HG03066 (cell line): Measurements from ENCODE around the gene PATJ.
"Not testable (repeated sequence)": the region's sequence is repeated elsewhere in the genome, so short reads cannot be mapped to it uniquely, and the experiment has no call there.

ENCODE experiments used
- ATAC-seq: cut with Tn5 transposase; IDR thresholded peaks from one replicate; pipeline ENCODE4 v1.9.1; 2021; ENCODE audit warnings: low read depth; ENCODE audit not compliant: unreplicated experiment

The PATJ gene, protein sequence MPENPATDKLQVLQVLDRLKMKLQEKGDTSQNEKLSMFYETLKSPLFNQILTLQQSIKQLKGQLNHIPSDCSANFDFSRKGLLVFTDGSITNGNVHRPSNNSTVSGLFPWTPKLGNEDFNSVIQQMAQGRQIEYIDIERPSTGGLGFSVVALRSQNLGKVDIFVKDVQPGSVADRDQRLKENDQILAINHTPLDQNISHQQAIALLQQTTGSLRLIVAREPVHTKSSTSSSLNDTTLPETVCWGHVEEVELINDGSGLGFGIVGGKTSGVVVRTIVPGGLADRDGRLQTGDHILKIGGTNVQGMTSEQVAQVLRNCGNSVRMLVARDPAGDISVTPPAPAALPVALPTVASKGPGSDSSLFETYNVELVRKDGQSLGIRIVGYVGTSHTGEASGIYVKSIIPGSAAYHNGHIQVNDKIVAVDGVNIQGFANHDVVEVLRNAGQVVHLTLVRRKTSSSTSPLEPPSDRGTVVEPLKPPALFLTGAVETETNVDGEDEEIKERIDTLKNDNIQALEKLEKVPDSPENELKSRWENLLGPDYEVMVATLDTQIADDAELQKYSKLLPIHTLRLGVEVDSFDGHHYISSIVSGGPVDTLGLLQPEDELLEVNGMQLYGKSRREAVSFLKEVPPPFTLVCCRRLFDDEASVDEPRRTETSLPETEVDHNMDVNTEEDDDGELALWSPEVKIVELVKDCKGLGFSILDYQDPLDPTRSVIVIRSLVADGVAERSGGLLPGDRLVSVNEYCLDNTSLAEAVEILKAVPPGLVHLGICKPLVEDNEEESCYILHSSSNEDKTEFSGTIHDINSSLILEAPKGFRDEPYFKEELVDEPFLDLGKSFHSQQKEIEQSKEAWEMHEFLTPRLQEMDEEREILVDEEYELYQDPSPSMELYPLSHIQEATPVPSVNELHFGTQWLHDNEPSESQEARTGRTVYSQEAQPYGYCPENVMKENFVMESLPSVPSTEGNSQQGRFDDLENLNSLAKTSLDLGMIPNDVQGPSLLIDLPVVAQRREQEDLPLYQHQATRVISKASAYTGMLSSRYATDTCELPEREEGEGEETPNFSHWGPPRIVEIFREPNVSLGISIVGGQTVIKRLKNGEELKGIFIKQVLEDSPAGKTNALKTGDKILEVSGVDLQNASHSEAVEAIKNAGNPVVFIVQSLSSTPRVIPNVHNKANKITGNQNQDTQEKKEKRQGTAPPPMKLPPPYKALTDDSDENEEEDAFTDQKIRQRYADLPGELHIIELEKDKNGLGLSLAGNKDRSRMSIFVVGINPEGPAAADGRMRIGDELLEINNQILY (N-terminal part only)

DNA sequence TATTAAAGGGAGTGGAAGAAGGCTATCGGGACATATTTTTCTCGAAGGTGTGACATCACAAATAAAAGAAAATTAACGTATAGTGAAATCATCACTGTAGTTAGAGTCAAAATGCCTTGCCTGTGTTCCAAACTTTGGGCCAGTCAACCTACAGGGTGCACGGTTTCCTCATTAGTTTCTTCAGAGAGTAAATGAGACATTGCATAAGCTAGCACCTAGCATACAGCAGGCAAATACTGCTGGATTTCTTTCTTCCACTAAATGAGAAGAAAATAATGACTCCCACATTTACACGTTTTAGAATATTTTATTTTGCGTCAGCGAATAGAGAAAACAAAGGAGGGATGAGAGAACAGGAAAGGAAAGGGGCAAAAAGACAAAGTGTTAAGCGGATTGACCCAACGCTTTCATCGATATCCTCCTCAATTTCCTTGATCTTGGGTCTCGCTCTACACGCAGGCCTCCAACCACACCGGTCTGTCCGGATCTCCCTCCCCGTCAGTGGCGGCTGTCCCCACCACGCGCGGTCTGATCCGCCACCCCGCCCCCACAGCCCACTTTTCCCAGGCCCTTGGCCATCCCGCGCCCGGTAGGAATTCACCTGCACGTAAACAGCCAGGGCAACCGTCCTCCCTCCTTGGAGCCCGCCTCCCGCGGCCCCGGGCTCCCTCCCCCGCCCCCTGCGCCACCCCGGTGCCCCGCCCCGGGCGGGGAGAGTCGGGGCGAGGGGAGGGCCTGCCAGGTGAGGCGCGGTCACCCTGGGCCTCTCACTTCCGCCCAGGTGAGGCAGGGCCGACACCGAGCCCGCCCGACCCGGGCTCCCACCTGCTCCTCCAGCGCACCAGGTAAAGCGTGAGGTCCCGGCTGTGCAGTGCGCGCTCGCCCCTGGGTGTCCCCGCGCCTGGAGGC is at the start of gene PATJ:
Gene PATJ, plus strand, starts transcription at position 770 of the 909 bp plus-strand sequence. CDS start 20,413 bp downstream, outside the sequence.
- ATAC-seq: peak; percentile 73

DNA sequence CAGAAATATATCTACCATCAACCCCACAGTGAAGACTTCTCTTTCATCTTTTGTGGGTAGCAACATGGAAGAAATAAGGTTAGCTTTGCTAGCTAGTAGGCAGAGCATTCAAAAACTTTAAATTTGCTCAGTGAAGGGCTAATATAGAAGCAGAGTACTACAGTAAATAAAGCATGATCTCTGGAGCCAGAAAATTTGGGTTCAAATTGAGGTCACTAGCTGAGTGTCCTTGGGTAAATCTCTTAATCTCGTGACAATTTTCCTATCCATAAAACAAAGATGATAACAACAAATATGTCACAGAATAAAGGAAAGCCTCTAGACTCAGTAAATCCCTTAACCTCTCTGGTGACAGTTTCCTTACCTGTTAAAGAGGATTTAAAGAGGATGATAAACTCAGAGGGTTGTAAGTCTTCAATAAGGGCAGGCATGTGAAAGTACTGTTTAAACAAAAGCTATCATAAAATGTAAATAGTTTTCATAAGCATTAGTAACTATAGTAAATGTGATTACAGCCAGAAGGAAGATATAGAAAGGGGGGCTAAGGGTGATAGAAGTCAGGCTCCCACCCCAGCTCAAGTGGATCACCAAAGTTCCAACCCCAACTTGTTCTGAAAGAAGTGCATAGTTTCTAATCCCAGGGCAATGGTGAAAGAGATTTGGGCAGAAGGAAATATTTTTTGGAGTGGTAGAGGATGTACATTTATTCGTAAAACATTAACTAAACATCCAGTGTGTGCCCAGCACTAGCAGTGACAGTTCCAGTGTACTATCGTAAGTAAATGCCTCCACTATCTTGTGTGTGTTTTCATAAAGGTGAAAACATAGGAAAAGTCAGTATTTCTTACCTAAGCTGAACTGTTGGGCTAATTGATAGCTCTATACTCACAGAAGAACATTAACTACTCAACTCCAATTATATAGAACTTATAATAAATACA is 42.1 kb upstream of the PATJ start:
- no peak for ATAC-seq

DNA sequence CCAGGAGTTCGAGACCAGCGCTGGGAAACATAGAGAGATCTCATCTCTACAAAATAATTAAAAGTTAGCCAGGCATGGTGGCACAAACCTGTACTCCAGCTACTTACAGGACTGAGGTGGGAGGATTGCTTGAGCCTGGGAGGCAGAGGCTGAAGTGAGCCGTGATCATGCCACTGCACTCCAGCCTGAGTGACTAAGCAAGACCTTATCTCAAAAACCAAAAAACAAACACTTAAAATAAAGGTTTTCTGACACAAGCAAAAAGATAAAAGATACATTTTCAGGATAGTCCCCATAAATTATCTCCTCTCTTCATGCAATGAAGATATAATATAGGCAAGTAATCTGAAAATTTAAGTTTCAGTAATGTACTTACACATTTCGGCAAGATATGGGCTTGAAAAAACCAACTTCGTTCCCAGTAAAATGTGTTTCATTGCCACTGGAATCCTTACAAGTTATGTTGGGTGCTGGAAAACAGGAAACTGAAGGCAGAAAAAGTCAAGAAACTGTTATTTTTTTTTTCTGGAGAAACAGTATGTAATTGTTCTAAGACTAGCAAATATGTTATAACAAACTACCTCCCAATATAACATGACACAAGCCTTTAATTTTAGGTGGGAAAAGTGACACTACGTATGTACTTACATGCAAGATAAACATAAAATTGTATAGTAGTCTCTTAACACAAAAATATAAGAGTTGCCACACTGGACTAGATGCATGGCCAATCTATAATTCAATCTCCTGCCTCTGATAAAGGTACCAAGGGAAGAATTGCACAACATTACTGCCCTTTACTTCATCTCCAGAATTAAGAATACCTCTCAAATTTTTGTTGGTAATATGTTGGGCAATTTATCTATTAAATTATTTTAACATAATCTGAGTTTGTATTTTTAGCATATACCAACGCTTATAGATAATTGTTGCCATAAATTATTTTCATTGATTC is 33.0 kb upstream of the PATJ start:
- ATAC-seq: no peak

DNA sequence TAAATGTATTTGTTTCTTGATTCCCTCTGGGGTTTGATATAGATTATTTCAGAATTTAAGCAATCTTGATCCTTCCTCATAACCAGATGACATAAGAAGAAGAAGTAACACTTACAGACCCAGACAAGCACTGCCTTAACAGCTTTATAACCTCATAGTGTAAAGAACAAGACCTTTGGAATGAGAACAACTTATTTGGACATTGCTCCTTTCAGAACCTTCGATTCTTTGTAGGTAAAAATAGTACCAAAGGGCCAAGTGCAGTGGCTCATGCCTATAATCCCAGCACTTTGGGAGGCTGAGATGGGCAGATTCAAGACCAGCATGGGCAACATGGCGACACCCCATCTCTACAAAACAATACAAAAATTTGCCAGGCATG is 32.4 kb upstream of the PATJ start:
- no peak for ATAC-seq

DNA sequence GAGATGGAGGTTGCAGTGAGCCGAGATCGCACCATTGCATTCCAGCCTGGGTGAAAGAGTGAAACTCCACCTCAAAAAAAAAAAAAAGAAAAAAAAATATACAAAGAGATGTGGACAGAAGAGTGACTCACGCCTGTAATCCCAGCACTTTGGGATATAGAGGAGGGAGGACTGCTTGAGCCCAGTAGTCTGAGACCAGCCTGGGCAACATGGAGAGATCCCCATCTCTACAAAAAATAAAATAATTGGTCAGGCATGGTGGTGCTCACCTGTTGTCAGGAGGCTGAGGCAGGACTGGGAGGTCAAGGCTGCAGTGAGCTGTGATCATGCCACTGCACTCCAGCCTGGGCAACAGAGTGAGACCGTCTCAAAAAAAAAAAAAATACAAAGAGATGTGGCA is 31.0 kb upstream of the PATJ start:
- not testable (repeated sequence) for ATAC-seq

DNA sequence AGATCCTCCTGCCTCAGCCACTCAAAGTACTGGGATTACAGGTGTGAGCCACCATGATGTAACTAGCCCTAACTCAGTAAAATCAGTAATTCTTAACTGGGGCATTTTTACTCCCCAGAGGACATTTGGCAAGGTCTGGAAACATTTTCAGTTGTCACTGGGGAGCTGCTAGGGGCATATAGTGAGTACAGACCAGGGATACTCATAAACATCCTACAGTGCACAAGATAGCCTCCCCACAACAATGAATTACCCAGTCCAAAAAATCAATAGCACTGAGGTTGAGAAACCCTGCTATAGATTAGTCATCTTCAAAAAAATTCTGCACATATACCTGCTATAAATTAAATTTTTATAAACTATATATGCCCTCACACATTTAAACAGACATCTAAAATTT is 30.3 kb upstream of the PATJ start:
- no peak for ATAC-seq

DNA sequence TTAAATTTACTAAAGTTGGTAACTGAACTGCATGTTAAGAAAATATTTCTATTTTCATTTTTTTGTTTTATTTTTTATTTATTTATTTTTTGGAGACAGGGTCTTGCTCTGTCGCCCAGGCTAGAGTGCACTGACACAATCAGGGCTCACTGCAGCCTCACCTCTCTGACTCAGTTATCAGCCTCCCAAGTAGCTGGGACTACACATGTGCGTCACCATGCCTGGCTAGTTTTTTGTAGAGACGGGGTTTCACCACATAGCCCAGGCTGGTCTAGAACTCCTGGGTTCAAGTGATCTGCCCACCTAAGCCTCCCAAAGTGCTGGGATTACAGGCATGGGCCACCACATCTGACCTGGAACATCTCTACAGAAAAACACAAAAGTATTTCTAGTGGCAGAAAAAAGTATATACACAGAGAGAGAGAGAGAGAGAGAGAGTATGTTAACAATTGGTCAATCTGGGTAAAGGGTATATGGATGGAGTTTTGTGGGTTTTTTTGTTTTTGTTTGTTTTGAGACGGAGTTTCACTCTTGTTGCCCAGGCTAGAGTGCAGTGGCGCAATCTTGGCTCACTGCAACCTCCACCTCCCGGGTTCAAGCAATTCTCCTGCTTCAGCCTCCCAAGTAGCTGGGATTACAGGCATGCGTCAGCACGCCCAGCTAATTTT is 23.1 kb upstream of the PATJ start:
- ATAC-seq: not testable (repeated sequence)

DNA sequence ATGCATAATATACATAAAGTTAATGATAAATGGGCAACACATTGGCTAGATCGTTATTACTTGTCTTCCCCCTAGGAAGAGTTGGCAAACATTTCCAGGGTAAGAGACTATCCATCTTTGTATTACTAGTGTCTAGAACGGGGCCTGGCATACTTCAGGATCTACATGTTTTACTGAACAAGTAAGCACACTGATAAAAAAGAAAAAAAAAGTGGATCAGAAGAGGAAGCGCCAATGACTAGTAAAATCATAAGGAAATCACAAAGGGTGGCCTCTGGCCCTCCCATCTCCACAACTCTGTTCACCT is 17.8 kb upstream of the PATJ start:
- ATAC-seq: no peak

DNA sequence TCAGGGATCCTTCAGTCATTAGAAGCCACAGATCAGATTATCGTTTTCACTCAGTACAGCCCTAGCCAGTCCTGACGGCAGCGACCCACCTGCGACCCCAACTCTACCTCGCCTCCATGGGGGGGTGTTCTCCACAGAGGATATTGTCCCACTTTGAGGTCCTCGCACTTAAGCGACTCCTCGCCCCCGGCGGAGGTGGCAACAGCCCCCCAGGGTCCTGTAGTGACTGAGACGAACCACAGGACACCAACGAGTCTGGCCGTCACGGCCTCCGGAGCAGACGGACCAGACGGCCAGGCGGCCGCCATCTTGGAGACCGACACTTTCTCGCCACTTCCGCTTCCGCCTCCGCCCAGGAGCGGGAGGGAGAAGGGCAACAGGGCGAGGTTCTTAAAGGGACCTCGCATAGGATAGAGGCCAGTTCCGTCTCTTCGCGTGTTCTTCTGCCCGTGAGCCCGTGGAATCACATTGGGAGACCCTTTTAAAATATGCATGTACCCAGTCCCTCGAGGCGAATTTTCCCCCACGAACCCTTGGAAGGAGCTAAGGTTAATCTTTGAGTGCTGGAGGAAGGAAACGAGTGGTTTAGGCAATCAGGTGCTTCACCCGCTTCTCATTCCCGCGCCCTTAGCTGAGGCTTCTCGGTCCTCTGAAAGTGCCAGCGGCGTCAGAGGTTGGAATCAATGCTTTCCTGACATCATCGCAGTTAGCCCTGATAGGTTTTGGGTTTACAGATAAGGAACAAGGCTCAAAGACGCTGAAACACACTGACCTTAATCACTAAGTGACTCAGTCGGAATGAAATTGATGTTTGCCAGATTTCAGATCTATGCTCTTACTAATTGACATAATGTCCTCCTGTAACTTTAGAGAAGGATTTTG is 17.2 kb upstream of the PATJ start, which contains the start of gene TM2D1:
Gene TM2D1, minus strand, starts transcription at position 329 of the 882 bp plus-strand sequence. Its CDS starts 21 bp downstream, at position 308.
- peak; percentile 99 for ATAC-seq

DNA sequence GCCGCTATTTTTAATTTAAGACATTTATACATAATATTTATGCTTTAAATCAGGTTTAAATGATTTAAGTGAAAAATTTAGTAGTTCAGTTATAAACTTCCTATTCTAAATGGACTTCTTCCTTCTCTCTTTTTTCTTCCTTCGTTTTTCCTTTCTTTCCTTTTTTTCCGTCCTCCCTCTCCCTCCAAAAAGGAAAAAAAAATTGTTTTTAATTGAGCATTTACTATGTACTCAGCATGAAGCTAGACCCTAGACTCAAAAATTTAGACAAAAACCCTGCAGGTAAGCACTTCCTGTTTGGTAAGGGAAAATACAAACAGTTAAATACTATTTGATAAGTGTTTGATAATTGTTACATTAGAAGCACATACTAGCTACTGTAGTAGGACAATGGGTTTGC is 14.7 kb upstream of the PATJ start:
- ATAC-seq: no peak

DNA sequence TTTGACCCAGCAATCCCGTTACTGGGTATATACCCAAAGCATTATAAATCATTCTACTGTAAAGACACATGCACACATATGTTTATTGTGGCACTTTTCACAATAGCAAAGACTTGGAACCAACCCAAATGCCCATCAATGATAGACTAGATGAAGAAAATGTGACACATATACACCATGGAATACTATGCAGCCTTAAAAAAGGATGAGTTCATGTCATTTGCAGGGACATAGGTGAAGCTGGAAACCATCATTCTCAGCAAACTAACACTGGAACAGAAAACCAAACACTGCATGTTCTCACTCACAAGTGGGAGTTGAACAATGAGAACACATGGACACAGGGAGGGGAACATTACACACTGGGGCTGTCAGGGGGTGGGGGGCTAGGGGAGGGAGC is 11.6 kb upstream of the PATJ start:
- ATAC-seq: not testable (repeated sequence)

DNA sequence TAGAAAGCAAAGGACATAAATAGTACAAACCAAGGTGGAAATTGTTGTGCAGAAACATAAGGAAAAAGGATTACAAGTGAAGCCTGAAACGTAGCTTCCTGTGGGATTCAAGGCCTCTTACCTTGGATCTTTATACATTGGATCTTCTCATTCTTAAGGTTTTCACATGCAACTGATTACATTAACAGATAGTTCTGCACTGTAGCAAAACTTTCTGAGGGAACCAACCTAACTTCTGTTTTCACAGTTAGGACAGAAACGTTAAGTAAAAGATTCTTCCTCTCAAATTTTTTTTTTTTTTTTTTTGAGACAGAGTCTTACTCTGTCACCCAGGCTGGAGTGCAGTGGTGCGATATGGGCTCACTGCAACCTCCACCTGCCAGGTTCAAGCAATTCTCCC is 9.6 kb upstream of the PATJ start:
- ATAC-seq: no peak

DNA sequence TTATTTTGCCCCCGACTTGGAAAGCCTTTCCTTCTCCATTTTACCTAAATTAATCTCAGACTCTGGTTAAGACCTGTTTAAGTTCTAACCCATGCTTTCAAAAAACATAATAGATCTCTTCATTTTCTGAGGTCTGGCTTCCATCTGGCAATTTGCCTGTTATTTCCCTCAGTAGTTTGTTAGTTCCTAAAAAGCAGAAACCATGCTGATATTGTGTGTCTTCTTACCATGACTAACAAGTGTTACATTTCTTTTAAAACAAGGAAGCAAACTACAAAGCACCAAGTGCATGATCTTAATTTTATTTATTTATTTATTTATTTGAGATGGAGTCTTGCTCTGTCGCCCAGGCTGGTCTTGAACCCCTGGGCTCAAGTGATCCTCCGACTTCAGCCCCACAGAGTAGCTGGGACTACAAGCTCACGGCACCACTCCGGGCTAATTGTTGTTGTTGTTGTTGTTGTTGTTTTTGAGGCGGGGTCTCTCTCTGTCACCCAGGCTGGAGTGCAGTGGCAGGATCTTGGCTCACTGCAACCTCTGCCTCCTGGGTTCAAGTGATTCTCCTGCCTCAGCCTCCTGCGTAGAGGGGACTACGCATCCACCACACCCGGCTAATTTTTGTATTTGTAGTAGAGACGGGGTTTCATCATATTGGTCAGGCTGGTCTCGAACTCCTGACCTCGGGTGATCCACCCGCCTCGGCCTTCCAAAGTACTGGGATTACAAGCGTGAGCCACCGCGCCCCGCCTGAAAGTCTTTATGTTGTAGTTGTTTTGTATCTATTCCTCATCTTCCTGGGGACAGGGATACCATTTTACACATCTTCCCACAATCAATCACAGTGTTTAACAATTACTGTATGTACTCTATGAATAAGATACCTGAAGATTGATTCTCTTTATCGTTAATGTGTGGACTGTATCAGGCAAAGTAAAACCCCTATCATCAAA is 1.3 kb upstream of the PATJ start:
- no peak for ATAC-seq

DNA sequence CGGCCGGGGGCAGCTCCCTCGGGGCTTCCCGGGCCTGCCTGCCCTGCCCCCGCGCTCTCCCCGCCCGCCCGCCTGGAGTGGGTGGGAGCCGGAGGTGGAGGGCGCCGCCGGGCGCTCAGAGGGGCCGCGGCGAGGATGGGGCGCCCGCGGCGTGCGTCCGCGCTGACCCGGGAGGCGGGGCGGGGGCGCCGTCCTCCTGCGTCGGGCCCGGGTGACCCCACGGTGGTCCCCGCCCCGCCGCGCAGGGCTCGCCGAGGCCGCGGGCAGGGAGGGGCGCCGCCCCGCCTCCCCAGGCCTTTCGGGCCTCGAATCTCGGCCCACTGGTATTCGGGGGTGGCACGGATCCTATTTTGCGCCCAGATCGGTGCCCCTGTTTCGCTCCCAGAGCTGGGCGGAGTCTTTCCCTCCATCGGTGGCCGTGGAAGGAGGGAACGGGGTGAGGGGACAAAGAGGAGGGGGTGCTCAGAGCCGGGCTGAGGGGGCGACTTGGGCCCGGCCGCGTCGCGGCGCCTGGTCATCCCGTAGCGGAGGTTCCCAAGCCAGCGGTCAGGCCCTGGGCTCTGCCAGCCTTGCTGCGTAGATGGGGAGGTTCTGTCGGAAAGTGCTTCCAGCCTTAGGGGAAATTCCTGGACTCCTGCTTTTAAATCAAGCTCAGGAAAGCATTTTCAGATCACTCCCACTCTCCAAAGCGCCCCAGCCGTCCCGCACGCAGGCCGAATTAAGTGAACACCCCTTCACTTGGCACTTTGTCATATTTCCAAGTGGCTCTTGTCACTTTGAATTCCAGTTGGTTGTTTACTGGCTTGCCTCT is 545 bp downstream of the PATJ start:
- ATAC-seq: peak; percentile 49
